SK-N-SH (cell line): ENCODE data around the gene TELO2. TPM values are rescaled to one million over a fixed set of nuclear protein-coding genes. Genes with fewer than 3 reads are reported as not detected.

Source experiments
- CTCF ChIA-PET: fragments of 300-600, 350-600 bp; formaldehyde crosslinking; extraction: SDS; loops from one replicate; lab custom pipeline; 2021; lab: Yijun Ruan, JAX
- POLR2A ChIA-PET: fragments of 350-600 bp; sonication (Branson Sonifier 250); formaldehyde crosslinking; extraction: SDS; loops from one replicate; lab custom pipeline; 2020; ENCODE audit warnings: antibody characterized with exemption, inconsistent platforms; lab: Yijun Ruan, JAX
- DNase-seq: peaks from one replicate; pipeline ENCODE4 v3.0.0; 2012
- H2AFZ ChIP-seq: fragments of 200-600 bp; sonication (generic); 2 replicates; pipeline ENCODE4 v1.8.1; 2016; ENCODE audit warnings: antibody characterized with exemption, mild to moderate bottlenecking, low read depth
- H3F3A ChIP-seq: fragments of 200-600 bp; sonication (generic); replicated peaks from 2 replicates; pipeline ENCODE3; 2016; ENCODE audit warnings: antibody characterized with exemption, mild to moderate bottlenecking; ENCODE audit not compliant: insufficient read depth
- H3K27ac ChIP-seq, 2 experiments: fragments of 200-500 bp in 1 of 2; fragments of 200-600 bp in 1 of 2; sonication (Bioruptor generic) in 1 of 2; sonication (generic), shearing (Covaris generic) in 1 of 2; 2 replicates each; pipeline versions ENCODE4 v1.5.1 to v1.6.1; 2014 to 2016; ENCODE audit warnings: low read depth in 2 of 2, inconsistent platforms in 1 of 2, low read length in 1 of 2, mild to moderate bottlenecking in 1 of 2, mixed read lengths in 1 of 2
- H3K27me3 ChIP-seq: fragments of 200-600 bp; sonication (generic), shearing (Covaris generic); 2 replicates; pipeline ENCODE4 v1.6.1; 2016; ENCODE audit warnings: mixed run types; ENCODE audit not compliant: insufficient read depth
- H3K36me3 ChIP-seq, 2 experiments: fragments of 200-500 bp in 1 of 2; fragments of 200-600 bp in 1 of 2; sonication (Bioruptor generic) in 1 of 2; sonication (generic) in 1 of 2; replicated peaks in 1 of 2; 2 replicates each; pipeline versions ENCODE3 to v1.5.1; 2014 to 2016; ENCODE audit warnings: low read length in 1 of 2, mild to moderate bottlenecking in 1 of 2; ENCODE audit not compliant: insufficient read depth in 2 of 2, control insufficient read depth in 1 of 2
- H3K4me1 ChIP-seq, 2 experiments: fragments of 200-500 bp in 1 of 2; fragments of 200-600 bp in 1 of 2; sonication (Bioruptor generic) in 1 of 2; sonication (generic), shearing (Covaris generic) in 1 of 2; 2 replicates each; pipeline versions ENCODE4 v1.5.1 to v1.6.1; 2014 to 2016; ENCODE audit warnings: low read depth in 1 of 2, low read length in 1 of 2, mixed run types in 1 of 2; ENCODE audit not compliant: insufficient read depth in 2 of 2, control insufficient read depth in 1 of 2
- H3K4me2 ChIP-seq: fragments of 200-600 bp; sonication (generic), shearing (Covaris generic); 2 replicates; pipeline ENCODE4 v1.6.1; 2017; ENCODE audit warnings: mixed run types
- H3K4me3 ChIP-seq, 2 experiments: fragments of 200-500 bp in 1 of 2; fragments of 200-600 bp in 1 of 2; sonication (Bioruptor generic) in 1 of 2; sonication (generic), shearing (Covaris generic) in 1 of 2; 2 replicates each; pipeline versions ENCODE4 v1.5.1 to v1.8.1; 2014 to 2016; ENCODE audit warnings: low read depth in 2 of 2, inconsistent platforms in 1 of 2, low read length in 1 of 2, mild to moderate bottlenecking in 1 of 2, mixed read lengths in 1 of 2, moderate library complexity in 1 of 2
- H3K79me2 ChIP-seq: fragments of 200-600 bp; sonication (generic); 2 replicates; pipeline ENCODE4 v1.8.1; 2017; ENCODE audit warnings: mild to moderate bottlenecking; ENCODE audit not compliant: insufficient read depth
- H3K9ac ChIP-seq: fragments of 200-600 bp; sonication (generic); 2 replicates; pipeline ENCODE4 v1.6.1; 2017; ENCODE audit warnings: mixed run types
- H3K9me2 ChIP-seq: fragments of 200-600 bp; sonication (generic); 2 replicates; pipeline ENCODE4 v1.6.1; 2017; ENCODE audit warnings: mixed run types
- H3K9me3 ChIP-seq: fragments of 200-600 bp; sonication (generic); 2 replicates; pipeline ENCODE4 v1.6.1; 2017; ENCODE audit warnings: mixed run types, mild to moderate bottlenecking, moderate library complexity
- H4K20me1 ChIP-seq: fragments of 200-600 bp; sonication (generic); 2 replicates; pipeline ENCODE4 v1.6.1; 2017; ENCODE audit warnings: mild to moderate bottlenecking, mixed run types; ENCODE audit not compliant: insufficient read depth
- CHD2 ChIP-seq: fragments of 150-350 bp; IDR thresholded peaks from 2 replicates; pipeline ENCODE4 v1.6.1; 2018; ENCODE audit warnings: low read length; ENCODE audit not compliant: partially characterized antibody
- ELF1 ChIP-seq: IDR thresholded peaks from 2 replicates; pipeline ENCODE4 v1.4.0; 2012
- FOXJ3 ChIP-seq: sonication (generic); formaldehyde crosslinking; IDR thresholded peaks from 2 replicates; pipeline ENCODE4 v1.5.1; 2020; ENCODE audit warnings: mild to moderate bottlenecking, missing genetic modification reagents
- FOXM1 ChIP-seq: IDR thresholded peaks from 2 replicates; pipeline ENCODE4 v1.4.0; 2012; ENCODE audit warnings: low read depth, mild to moderate bottlenecking
- JUND ChIP-seq: IDR thresholded peaks from 2 replicates; pipeline ENCODE4 v1.4.0; 2012
- MEF2A ChIP-seq: IDR thresholded peaks from 2 replicates; pipeline ENCODE4 v1.4.0; 2012; ENCODE audit warnings: low read depth, borderline replicate concordance
- NFIC ChIP-seq: IDR thresholded peaks from 2 replicates; pipeline ENCODE4 v1.4.0; 2012; ENCODE audit warnings: borderline replicate concordance
- PBX3 ChIP-seq: IDR thresholded peaks from 2 replicates; pipeline ENCODE4; 2012
- RFX5 ChIP-seq: IDR thresholded peaks from 2 replicates; pipeline ENCODE4 v1.6.1; 2012; ENCODE audit warnings: mild to moderate bottlenecking, improper control_type of control experiment, low read length
- TCF12 ChIP-seq: IDR thresholded peaks from 2 replicates; pipeline ENCODE4 v1.4.0; 2012
- TEAD4 ChIP-seq: IDR thresholded peaks from 2 replicates; pipeline ENCODE4 v1.4.0; 2012; ENCODE audit warnings: mild to moderate bottlenecking, borderline replicate concordance; ENCODE audit not compliant: insufficient read depth
- USF2 ChIP-seq: fragments of 150-350 bp; IDR thresholded peaks from 2 replicates; pipeline ENCODE4 v1.6.1; 2017; ENCODE audit warnings: antibody characterized with exemption, low read length, low read depth, borderline replicate concordance
- YY1 ChIP-seq: IDR thresholded peaks from 2 replicates; pipeline ENCODE4 v1.4.0; 2012; ENCODE audit warnings: low read depth, mild to moderate bottlenecking
- WGBS: methylation state at CpG from one replicate; pipeline ENCODE4 v1.1.6; 2017; ENCODE audit warnings: low lambda C conversion rate; 5-methylcytosine and 5-hydroxymethylcytosine counted together
- polyA plus RNA-seq, 3 experiments: library from polyadenylated mRNA; depleted of rRNA; stranded (reverse); fragments of >200 nt; gene quantifications; 2 replicates each; pipeline ENCODE4 v1.2.3, GENCODE V29; 2012

The TELO2 gene
- polyA plus RNA-seq, 1 of the 3 experiments (the other 2 are of a cell fraction) = 24.2 TPM

GRCh38 chr16:1461146-1461545 lies 32.0 kb upstream of the TELO2 start:
- peaks cover 0 to 20% of the 10 kb centered on the region in 2 experiments for H3K36me3 ChIP-seq
- POLR2A ChIA-PET = no interaction called here
- no peak overlapping the region for H2AFZ ChIP-seq

GRCh38 chr16:1464196-1464893 lies 28.8 kb upstream of the TELO2 start:
- no peaks in the 10 kb centered on the region for H3K9me3 ChIP-seq
- no peaks in the 10 kb centered on the region for H3F3A ChIP-seq
- H3K4me3 ChIP-seq = no peak overlapping the region
- no peak overlapping the region for H3K27ac ChIP-seq
- no peak overlapping the region for H2AFZ ChIP-seq
- H3K4me1 ChIP-seq = no peaks in the 10 kb centered on the region
- DNase-seq = no peak
- H4K20me1 ChIP-seq = peaks cover 11% of the 10 kb centered on the region; the same call in 1 of the 2 replicates
- peaks cover 0 to 17% of the 10 kb centered on the region in 2 experiments for H3K36me3 ChIP-seq
- H3K9ac ChIP-seq = no peak overlapping the region
- no peaks in the 10 kb centered on the region for H3K27me3 ChIP-seq
- ChIA-PET CTCF (interaction anchor here (1.1 kb wide), 1 partner anchor 26 kb away, joined by 4 read pairs; no protein-coding TSS in a partner anchor), POLR2A (no interaction called here)
- WGBS = 92% methylated on average over 34 of the region's 41 CpGs
- H3K4me2 ChIP-seq = no peak overlapping the region
- H3K9me2 ChIP-seq = no peaks in the 10 kb centered on the region
- H3K79me2 ChIP-seq = peaks cover 28% of the 10 kb centered on the region; the same call in 1 of the 2 replicates
- no peak for TF ChIP-seq CHD2
- TF ChIP-seq YY1 = no peak
- no peak for TF ChIP-seq TEAD4
- no peak for TF ChIP-seq FOXM1
- no peak for TF ChIP-seq PBX3
- no peak for TF ChIP-seq JUND

More at GRCh38 chr16:1461146-1461545, 32.0 kb upstream of the TELO2 start:
- H3F3A ChIP-seq = no peaks in the 10 kb centered on the region
- peaks cover 5% of the 10 kb centered on the region; the same call in 1 of the 2 replicates for H3K79me2 ChIP-seq
- no peaks in the 10 kb centered on the region for H3K27me3 ChIP-seq
- H3K9me2 ChIP-seq = no peaks in the 10 kb centered on the region
- H3K4me3 ChIP-seq = no peak overlapping the region
- DNase-seq = no peak
- CTCF ChIA-PET = no interaction called here
- no peak overlapping the region for H3K4me2 ChIP-seq
- H3K4me1 ChIP-seq = no peaks in the 10 kb centered on the region
- no peaks in the 10 kb centered on the region for H3K9me3 ChIP-seq
- TF ChIP-seq MEF2A (no peak), USF2 (no peak), NFIC (no peak), FOXJ3 (CRISPR knock-in tag) (no peak), RFX5 (no peak), TCF12 (no peak), ELF1 (no peak)
- no peaks in the 10 kb centered on the region; the same call in 1 of the 2 replicates for H4K20me1 ChIP-seq
- 98% methylated on average over 12 of the region's 24 CpGs for WGBS
- H3K27ac ChIP-seq = no peak overlapping the region
- H3K9ac ChIP-seq = no peak overlapping the region
